SKM-1 treated with dmso at 0.1 percent for 144 hours (cell line): ENCODE results near the gene CARHSP1.
"Not testable (repeated sequence)": the region's sequence is repeated elsewhere in the genome, so short reads cannot be mapped to it uniquely, and the experiment has no call there.

Experiments used
- DNase-seq: peaks from one replicate; lab custom pipeline; 2025; ENCODE audit not compliant: unreplicated experiment; lab: John Stamatoyannopoulos, UW

CARHSP1 gene

DNA sequence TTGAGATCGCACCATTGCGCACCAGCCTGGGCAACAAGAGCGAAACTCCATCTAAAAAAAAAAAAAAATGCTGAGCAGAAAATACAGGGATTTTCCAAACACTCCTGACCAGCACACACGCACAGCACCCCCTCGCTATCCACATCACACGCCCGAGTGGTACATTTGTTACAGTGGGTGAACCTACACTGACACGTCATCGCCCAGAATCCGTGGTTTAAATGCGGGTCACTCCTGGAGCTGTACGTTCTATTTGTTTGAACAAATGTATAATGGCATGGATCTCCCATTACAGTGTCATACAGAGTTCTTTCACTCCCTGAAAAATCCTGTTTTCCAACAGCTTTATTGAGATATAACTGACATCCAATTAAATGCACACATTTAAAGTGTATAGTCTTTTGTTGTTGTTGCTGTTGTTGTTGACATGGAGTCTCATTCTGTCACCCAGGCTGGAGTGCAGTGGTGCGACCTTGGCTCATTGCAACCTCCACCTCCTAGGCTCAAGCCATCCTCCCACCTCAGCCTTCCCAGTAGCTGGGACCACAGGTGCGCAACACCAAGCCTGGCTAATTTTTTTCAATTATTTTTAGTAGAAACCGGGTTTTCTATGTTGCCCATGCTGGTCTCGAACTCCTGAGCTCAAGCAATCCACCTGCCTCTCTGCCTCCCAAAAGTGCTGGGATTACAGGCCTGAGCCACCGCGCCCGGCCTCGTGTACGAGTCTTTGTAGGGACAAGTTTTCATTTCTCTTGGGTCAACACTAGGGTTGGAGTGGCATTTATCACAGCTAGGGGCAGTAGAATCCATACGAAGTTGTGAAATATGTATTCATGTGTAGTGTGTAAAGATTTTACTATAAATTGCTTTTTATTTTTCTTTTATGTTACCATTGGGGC lies 4.4 kb upstream of the CARHSP1 start:
- no peak for DNase-seq

GRCh38 chr16:8872071-8872470 lies 3.3 kb upstream of the CARHSP1 start:
- DNase-seq: no peak

DNA sequence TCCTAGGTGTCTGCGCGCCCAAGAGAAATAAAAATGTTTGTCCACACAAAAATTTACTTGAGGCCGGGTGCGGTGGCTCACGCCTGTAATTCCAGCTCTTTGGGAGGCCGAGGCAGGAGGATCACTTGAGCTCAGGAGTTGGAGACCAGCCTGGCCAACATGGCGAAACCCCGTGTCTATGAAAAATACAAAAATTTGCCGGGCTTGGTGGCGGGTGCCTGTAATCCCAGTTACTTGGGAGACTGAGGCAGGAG lies 1.1 kb upstream of the CARHSP1 start:
- not testable (repeated sequence) for DNase-seq

DNA sequence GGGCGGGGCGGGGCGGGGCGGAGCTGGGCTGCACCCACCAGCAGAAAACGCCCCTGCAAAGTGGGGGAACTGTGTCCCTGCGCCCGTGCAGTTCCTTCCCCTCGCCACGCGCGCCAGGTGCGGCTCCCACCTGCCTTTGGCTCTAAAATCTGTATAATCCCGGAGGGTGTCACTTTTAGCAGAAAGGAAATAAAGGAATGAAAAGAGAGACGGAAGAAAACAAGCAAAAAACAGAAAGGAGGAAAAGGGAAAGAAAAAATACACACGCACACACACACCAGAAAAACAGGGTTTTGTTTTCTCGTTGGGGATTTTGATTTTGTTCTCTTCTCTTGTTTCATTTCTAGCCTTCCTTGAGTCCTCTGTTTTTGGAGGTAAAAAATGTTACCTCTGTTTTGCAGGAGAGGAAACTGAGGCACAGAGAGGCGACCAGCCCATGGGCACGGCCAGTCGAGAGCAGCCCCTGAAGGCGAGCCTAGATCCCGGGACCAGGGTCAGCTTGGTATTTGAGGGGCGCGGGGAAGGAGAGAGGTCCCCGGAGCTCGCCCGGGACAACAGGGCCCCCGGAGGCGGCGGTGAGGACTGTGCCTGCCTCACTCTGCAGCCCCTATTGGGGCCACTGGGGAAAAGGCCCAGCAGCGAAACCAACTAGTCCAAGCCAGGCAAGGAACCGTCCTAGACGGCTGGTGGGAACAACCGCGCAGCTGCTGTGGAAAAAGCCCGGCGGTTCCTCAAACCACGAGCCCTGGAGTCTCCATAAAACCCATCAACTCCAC lies 594 bp upstream of the CARHSP1 start:
- no peak for DNase-seq

DNA sequence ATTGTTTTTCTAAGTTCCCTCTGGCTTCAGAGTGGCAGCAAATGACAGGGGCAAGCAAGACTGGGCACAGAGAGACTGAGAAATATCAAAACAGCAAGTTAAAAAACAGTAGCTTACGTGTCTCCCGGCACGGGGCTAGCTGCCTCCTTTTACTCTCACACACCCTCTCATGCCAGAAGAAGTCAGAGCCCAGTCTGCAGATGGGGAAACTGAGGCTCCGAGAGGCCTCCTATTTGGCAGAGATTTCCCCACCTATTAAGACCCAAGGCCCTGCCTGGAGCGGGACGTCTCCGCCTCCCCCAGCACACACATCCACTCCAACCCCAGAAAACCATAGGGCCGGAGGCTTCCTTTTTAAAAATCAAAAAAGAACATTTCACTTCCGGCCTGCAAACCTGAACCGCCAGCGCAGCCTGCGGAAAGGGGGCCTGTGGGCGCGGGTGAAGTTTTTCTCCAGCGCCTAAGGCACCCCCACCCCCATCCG lies 832 bp downstream of the CARHSP1 start:
- peak; percentile 66 for DNase-seq

DNA sequence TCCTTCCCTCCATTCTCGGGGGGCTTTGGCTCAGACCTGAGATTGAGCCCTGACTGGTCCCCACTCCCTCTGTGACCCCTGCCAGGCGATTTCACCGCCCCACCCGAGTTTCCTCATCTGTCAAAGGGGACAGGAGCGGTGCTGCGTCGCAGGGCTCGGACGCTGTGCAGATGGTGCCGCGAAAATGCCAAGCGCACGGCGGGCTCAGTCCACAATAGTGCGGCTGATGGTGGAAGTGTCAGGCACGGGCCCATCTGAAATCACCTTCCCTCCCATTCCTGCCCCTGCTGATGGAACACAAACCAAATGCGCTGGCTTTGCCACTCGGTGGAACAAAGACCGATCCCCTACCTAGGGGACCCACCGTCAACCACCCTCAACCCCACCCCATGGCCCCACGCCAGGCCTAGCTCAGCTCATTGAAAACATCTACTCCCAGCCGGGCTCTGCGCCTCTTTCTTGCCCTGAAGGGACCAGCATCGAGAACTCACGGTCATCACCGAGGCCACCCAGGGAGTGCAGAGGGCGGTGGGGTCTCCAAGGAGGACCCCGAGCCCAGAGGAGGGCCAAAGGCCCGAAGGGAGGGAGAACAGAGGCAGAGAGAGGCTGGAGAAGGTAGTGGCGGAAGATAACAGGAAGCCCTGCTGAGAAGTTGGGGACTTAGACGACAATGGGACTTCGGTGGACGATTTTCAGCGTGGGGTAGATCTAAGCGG lies 1.4 kb downstream of the CARHSP1 start:
- no peak for DNase-seq

DNA sequence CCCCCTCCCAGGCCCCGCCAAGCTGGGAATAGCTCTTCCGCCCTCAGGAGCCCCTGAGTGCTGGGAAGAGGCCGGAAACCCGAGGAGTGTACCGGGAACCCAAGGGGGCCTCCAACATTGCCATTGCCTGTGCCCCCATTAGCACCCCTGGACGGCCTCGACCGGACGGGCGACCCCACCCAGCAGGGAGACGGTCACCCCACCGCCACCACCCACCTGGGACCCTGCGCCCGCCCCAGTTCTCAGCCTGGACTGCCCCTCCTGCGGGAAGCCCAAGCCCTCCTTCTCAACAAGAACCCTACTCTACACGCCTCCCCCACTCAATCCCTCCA lies 2.0 kb downstream of the CARHSP1 start:
- DNase-seq: no peak

- DNase-seq: no peak
Observed at GRCh38 chr16:8866118-8866883, 2.5 kb downstream of the CARHSP1 start.

DNA sequence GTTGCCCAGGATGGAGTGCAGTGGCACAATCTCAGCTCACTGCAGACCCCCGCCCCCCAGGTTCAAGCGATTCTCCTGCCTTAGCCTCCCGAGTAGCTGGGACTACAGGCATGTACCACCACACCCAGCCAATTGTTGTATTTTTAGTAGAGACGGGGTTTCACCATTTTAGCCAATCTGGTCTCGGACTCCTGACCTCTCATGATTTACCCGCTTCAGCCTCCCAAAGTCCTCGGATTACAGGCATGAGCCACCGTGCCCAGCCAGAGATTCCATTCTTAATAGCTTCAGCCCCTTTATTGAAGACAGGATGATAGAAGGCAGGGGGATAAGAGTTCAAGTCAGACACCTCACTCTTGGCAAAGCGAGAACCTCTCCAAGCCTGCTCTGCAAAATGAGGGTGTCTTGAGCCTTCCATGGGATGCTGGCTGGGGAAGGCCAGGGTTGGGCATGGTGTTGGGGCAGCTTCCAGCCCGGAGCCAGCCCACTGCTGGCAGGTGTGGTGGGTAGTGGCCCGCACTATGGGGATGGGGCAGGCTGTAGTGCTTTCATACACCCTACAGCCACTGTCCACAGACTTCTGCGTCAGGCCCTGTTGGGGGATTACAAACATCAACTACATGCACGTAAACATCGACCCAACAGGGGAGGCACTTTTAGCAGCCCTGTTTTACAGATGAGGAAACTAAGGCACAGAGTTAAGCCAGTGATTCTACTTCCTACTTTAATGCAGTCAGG lies 3.5 kb downstream of the CARHSP1 start:
- DNase-seq: no peak

GRCh38 chr16:8864480-8865110 lies 4.2 kb downstream of the CARHSP1 start:
- DNase-seq: no peak

GRCh38 chr16:8863594-8864424 lies 5.0 kb downstream of the CARHSP1 start:
- DNase-seq: no peak

GRCh38 chr16:8862309-8863130 lies 6.3 kb downstream of the CARHSP1 start:
- DNase-seq: no peak

GRCh38 chr16:8861563-8862308 lies 7.1 kb downstream of the CARHSP1 start:
- no peak for DNase-seq

- DNase-seq: no peak
Observed at GRCh38 chr16:8859913-8860881, 8.6 kb downstream of the CARHSP1 start.

- DNase-seq: no peak
Observed at GRCh38 chr16:8858994-8859912, 9.6 kb downstream of the CARHSP1 start.
